Transverse colon (tissue), 4 donors: ENCODE data around the gene TJAP1. TPM values are rescaled to one million over a fixed set of nuclear protein-coding genes. Genes with fewer than 3 reads are reported as not detected.

ENCODE experiments used
- DNase-seq: peaks from one replicate; pipeline ENCODE4 v3.0.0-alpha.2; 2019
- H3K27ac ChIP-seq, 4 donors: fragments of 200-600 bp; sonication (generic); 2 replicates each; pipeline ENCODE4 v1.5.1; 2016 to 2018; ENCODE audit warnings: inconsistent platforms in 4 of 4
- H3K27me3 ChIP-seq: fragments of 200-600 bp; sonication (generic); 2 replicates; pipeline ENCODE4 v1.5.1; 2017; ENCODE audit warnings: inconsistent platforms
- H3K36me3 ChIP-seq, 4 donors: fragments of 200-600 bp; sonication (generic); 2 replicates each; pipeline ENCODE4 v1.5.1; 2017 to 2019; ENCODE audit warnings: inconsistent platforms in 4 of 4
- H3K4me1 ChIP-seq, 4 donors: fragments of 200-600 bp; sonication (generic); 2 replicates each; pipeline ENCODE4 v1.5.1; 2017 to 2020; ENCODE audit warnings: inconsistent platforms in 4 of 4
- H3K4me3 ChIP-seq, 4 donors: fragments of 200-600 bp; sonication (generic); 1 replicate in 1 of 4; 2 replicates in 3 of 4; pipeline versions ENCODE4 v1.5.1 to v1.6.1; 2017 to 2019; ENCODE audit warnings: inconsistent platforms in 4 of 4
- H3K9me3 ChIP-seq, 2 donors: fragments of 200-600 bp; sonication (generic); 2 replicates each; pipeline ENCODE4 v1.5.1; 2017 to 2019; ENCODE audit warnings: inconsistent platforms in 2 of 2
- CTCF ChIP-seq, 5 experiments: fragments of 200-600 bp in 3 of 5; fragments of 450-650 bp in 2 of 5; sonication (generic) in 3 of 5; IDR thresholded peaks; 1 replicate in 2 of 5; 2 replicates in 3 of 5; pipeline ENCODE4 v1.5.1; 2016 to 2017; ENCODE audit warnings: antibody characterized with exemption in 5 of 5, inconsistent platforms in 3 of 5, mild to moderate bottlenecking in 2 of 5, moderate library complexity in 1 of 5
- EP300 ChIP-seq: sonication (generic); formaldehyde crosslinking; IDR thresholded peaks from one replicate; pipeline ENCODE4 v1.6.1; 2017; ENCODE audit warnings: antibody characterized with exemption, low read depth
- POLR2A ChIP-seq: fragments of 450-650 bp; IDR thresholded peaks from one replicate; pipeline ENCODE4 v1.6.1; 2016; ENCODE audit warnings: antibody characterized with exemption, mild to moderate bottlenecking, moderate library complexity
- POLR2AphosphoS5 ChIP-seq, 3 donors: sonication (generic); formaldehyde crosslinking; IDR thresholded peaks; one replicate each; pipeline ENCODE4 v1.6.1; 2016; ENCODE audit warnings: antibody characterized with exemption in 3 of 3
- WGBS, 2 donors: methylation state at CpG; one replicate each; pipeline ENCODE4 v1.1.5; 2018; ENCODE audit warnings: low coverage in 1 of 2; 5-methylcytosine and 5-hydroxymethylcytosine counted together
- in situ Hi-C, 4 donors: fragments of 200-750 bp; cut with MboI; loops; one replicate each; pipeline versions ENCODE4 v1.15.0 to v1.15.1; 2017; ENCODE audit warnings: low sequenced_read_pairs in 3 of 4, low pct_ligation_motif_present in 1 of 4, low pct_unique_long_range_greater_than_20kb in 1 of 4
- intact Hi-C: fragments of 100-400 bp; cut with DNase I; formaldehyde crosslinking; loops from one replicate; pipeline ENCODE4 v1.15.1; 2023; ENCODE audit warnings: low total_unique reads
- total RNA-seq, 4 donors: library from RNA; depleted of rRNA; stranded (reverse); fragments of >200 nt; gene quantifications; one replicate each; pipeline ENCODE4 v1.1.0, GENCODE V29; 2016

TJAP1 gene
- total RNA-seq, 4 donors from 2014 or later: 10.9 to 22.4 (median 17.9) TPM

- intact Hi-C loops (no loop called here), in situ Hi-C loops (no loop called here)
Observed at GRCh38 chr6:43459535-43459934, 17.8 kb upstream of the TJAP1 start.

GRCh38 chr6:43460032-43460431 lies 17.3 kb upstream of the TJAP1 start:
- WGBS, 2 donors: 80% methylated on average over 4 of the region's 4 CpGs; no CpG with 5 or more reads in 1 of the 2 donors
- TF ChIP-seq EP300: no peak
- TF ChIP-seq POLR2AphosphoS5 (IDR thresholded peaks at IDR 0.05): no peak
- TF ChIP-seq CTCF (IDR thresholded peaks at IDR 0.05): no peak
- no peak for TF ChIP-seq POLR2A

More at GRCh38 chr6:43459535-43459934, 17.8 kb upstream of the TJAP1 start:
- no peak overlapping the region for H3K4me3 ChIP-seq
- no peak overlapping the region for H3K27ac ChIP-seq
- TF ChIP-seq CTCF (IDR thresholded peaks at IDR 0.05) (no peak), POLR2AphosphoS5 (IDR thresholded peaks at IDR 0.05) (no peak), POLR2A (no peak), EP300 (no peak)
- no peaks in the 10 kb centered on the region for H3K9me3 ChIP-seq
- 33 to 58% methylated on average over 1 of the region's 1 CpG for WGBS, 2 donors
- peaks cover 0 to 14% (median 13%) of the 10 kb centered on the region in 4 donors for H3K4me1 ChIP-seq
- peaks cover 88% of the 10 kb centered on the region for H3K27me3 ChIP-seq
- no peak for DNase-seq
- H3K36me3 ChIP-seq: no peaks in the 10 kb centered on the region

GRCh38 chr6:43461936-43462335 lies 15.4 kb upstream of the TJAP1 start:
- no peaks in the 10 kb centered on the region for H3K36me3 ChIP-seq
- intact Hi-C loops: no loop called here
- no peak for DNase-seq
- H3K27ac ChIP-seq: no peak overlapping the region
- H3K4me1 ChIP-seq: no peaks in the 10 kb centered on the region
- 71 to 78% methylated on average over 1 to 5 of the region's 5 CpGs for WGBS, 2 donors
- H3K4me3 ChIP-seq: no peak overlapping the region
- in situ Hi-C loops: no loop called here
- peaks cover 81% of the 10 kb centered on the region for H3K27me3 ChIP-seq
- H3K9me3 ChIP-seq: no peaks in the 10 kb centered on the region
- TF ChIP-seq EP300: no peak
- no peak for TF ChIP-seq CTCF (IDR thresholded peaks at IDR 0.05)
- no peak for TF ChIP-seq POLR2A
- no peak for TF ChIP-seq POLR2AphosphoS5 (IDR thresholded peaks at IDR 0.05)

More at GRCh38 chr6:43460032-43460431, 17.3 kb upstream of the TJAP1 start:
- Histone ChIP-seq H3K36me3 (no peaks in the 10 kb centered on the region), H3K9me3 (no peaks in the 10 kb centered on the region), H3K27me3 (peaks cover 88% of the 10 kb centered on the region), H3K27ac (no peak overlapping the region), H3K4me1 (peaks cover 0 to 9% (median 8%) of the 10 kb centered on the region in 4 donors), H3K4me3 (no peak overlapping the region)
- in situ Hi-C loops: no loop called here
- no peak for DNase-seq
- intact Hi-C loops: no loop called here

- WGBS, 2 donors: 79 to 83% methylated on average over 8 of the region's 8 CpGs
- TF ChIP-seq CTCF (IDR thresholded peaks at IDR 0.05) (no peak), POLR2AphosphoS5 (IDR thresholded peaks at IDR 0.05) (no peak), EP300 (no peak), POLR2A (no peak)
- DNase-seq: no peak
- Histone ChIP-seq H3K27ac (no peak overlapping the region), H3K27me3 (peaks cover 65% of the 10 kb centered on the region), H3K36me3 (no peaks in the 10 kb centered on the region), H3K4me3 (no peak overlapping the region), H3K9me3 (no peaks in the 10 kb centered on the region), H3K4me1 (no peaks in the 10 kb centered on the region)
- in situ Hi-C loops: no loop called here
- intact Hi-C loops: no loop called here
Observed at GRCh38 chr6:43464337-43464736, 13.0 kb upstream of the TJAP1 start.
